Ammon's horn (tissue), 1 donor: ENCODE results near the gene MICU1.
"Not testable (repeated sequence)": the region's sequence is repeated elsewhere in the genome, so short reads cannot be mapped to it uniquely, and the experiment has no call there.

ENCODE experiments used
- DNase-seq: peaks from one replicate; pipeline ENCODE4 v3.0.0-alpha.2; 2016; ENCODE audit warnings: low spot score

MICU1 gene

GRCh38 chr10:72386916-72387586 lies 238.8 kb downstream of the MICU1 start:
- DNase-seq: no peak

GRCh38 chr10:72385724-72386123 lies 240.2 kb downstream of the MICU1 start:
- DNase-seq: no peak

- DNase-seq: not testable (repeated sequence)
Observed at GRCh38 chr10:72384982-72385381, 240.9 kb downstream of the MICU1 start.

DNA sequence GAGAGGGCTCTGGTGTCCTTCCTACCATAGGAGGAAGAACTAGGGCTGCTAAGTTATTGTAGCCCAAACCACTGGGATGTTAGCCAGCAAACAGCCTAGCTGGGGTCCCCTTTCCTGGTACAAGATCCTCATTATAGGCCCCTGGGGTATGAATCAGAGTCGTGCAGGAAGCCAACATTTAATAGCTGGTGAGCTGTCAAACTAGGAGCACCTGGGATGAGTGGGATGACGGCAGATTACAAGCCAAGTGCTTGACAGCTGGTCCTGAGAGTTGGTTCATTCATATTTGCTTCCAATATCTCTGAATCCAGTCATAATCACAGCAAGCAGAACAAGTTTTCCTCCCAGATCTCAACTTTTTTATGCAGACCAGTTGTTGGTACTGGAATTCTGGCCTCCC lies 246.1 kb downstream of the MICU1 start:
- DNase-seq: peak; percentile 60

DNA sequence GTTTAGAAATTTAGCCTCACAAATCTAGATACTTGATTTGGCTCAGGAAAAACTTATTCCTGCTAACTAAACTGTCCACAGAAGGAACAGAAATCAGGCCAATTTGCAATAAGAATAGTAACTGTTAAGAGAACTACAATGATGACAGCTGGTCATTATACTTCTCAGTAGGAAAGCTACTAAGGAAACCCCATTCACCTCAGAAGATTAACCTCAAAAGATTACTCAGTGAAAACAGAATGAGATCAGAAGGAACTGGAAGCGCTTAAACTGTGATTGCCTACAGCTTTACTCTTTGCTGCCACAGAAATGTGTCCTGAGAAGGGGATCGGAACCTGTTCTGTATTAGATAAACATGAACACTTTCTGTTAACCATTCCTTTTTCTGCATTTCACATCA lies 246.8 kb downstream of the MICU1 start:
- no peak for DNase-seq

GRCh38 chr10:72375585-72375984 lies 250.3 kb downstream of the MICU1 start:
- peak; percentile 56 for DNase-seq

DNA sequence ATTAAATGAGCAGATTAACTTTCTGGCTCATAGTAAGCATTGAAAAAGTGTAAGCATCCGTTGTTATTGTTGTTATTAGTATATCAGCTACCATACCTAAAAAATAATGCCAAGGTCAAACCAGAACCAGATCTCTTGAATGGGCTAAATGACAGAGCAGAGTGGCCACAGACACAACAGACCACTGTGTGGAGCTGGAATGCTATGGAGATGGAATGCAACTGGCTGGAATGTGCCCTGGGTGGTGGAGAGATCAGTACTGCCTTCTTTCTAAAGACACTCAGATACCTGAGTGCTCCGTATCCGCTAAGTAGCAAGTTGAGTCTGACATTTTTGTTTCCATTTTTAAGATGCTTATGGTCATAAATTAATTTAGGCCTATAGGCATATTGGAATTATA lies 250.7 kb downstream of the MICU1 start:
- DNase-seq: peak; percentile 61

DNA sequence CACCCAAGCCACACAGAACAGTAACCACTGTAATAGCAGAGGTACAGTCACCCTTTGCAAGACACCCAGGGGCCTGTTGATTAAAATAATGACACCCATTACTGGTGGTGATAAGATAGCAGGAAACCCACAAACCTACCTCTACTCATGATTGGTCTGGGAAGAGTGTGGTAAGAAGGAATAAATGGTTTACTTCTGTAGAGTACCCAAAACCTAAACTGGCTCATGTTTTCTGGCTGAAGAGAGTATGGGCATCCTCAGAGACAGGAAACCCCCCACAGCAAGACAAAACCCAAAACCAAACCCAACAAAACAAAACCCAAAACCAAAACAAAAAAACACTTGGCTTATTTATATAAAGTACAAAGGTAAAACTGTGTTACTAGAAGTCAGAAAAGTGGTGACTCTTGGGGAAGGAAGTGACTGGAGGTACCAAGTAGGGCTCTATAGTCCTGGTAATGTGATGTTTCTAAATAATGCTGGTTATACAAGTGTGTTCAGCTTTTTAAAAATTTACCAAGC lies 255.6 kb downstream of the MICU1 start:
- DNase-seq: no peak

DNA sequence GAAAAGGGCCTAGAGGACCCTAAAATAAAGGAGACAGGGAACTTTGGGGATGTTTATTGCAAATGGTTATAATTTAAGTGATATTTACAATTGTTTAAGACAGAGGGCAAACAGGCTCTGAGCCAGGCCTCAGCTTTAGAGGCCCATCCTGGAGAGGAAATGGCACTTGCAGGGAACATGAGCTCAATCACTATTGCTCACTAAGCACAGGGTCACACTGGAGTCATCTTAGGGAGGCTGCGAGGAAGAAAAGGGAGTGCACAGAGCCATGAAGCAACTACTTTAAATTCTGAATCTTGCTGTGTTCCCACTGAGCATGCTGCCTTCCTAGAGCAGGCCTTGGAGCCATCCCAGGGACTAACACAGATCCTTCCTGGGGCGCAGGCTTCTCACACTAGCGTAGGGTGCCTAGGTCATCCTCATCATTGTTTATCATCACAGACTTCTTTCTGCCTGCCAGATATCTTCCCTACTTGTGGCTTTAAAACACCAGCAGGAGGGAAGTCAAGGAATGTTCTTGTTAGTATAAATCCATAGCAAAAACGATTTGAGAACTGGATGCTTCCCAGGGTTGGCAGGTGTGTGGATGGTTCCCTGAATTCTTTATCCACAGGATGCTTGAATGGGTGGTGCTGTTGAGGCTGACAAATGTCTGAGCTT lies 258.4 kb downstream of the MICU1 start:
- DNase-seq: no peak

DNA sequence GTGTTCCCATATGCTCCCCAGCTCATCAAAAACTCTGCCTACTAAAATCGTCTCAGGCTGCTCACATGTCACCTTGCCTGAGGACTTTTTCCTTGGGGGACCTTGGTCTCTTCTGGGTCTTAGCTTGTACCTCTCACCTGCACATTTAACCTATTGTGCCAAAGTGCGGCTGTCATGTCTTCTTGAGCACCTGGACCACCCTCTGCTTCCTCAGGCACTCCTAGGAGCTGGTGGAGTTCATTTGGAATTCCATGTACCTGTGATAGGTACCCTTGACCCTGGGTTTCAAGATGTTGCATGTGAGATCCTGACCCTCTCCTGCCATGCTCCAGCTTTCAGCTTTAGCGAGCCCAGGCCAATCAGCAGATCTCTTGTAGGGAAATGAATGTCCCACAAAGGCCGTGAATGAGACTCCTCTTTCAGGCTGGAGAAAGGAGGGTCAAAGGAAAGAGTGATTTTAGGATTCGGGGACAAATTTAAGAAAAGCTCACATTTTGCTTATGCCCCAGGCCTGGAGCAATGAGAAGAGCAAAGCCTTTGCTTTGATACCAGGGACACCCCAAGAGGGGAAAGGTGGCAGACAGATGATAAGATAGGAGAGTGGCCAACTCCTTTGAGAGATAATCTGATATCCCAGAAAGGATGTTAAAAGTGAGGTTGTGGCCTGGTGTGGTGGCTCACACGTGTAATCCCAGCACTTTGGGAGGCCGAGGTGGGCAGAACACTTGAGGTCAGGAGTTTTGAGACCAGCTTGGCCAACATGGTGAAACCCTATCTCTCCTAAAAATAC lies 260.6 kb downstream of the MICU1 start:
- DNase-seq: no peak

- DNase-seq: peak; percentile 93
Observed at GRCh38 chr10:72364239-72364777, 261.6 kb downstream of the MICU1 start.

- DNase-seq: no peak
Observed at GRCh38 chr10:72356987-72357386, 268.9 kb downstream of the MICU1 start.

DNA sequence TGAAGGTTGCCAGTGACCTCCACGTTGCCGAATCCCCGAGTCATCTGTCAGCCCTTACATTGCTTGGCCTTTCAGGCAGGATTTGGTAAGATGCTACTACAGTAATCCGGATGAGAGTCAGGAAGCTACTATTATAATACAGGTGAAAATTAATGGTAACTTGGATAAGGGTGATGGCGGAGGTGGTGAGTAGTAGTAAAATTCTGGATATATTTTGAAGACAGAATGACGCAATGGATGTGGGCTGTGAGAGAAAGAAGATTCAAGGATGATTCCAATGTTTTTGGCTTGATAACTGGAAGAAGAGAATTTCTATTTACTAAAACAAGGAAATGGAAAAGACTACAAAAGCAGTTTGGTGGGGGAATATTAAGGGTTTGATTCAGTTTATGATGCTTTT lies 269.8 kb downstream of the MICU1 start:
- DNase-seq: no peak

- DNase-seq: no peak
Observed at GRCh38 chr10:72355214-72355555, 270.7 kb downstream of the MICU1 start.

DNA sequence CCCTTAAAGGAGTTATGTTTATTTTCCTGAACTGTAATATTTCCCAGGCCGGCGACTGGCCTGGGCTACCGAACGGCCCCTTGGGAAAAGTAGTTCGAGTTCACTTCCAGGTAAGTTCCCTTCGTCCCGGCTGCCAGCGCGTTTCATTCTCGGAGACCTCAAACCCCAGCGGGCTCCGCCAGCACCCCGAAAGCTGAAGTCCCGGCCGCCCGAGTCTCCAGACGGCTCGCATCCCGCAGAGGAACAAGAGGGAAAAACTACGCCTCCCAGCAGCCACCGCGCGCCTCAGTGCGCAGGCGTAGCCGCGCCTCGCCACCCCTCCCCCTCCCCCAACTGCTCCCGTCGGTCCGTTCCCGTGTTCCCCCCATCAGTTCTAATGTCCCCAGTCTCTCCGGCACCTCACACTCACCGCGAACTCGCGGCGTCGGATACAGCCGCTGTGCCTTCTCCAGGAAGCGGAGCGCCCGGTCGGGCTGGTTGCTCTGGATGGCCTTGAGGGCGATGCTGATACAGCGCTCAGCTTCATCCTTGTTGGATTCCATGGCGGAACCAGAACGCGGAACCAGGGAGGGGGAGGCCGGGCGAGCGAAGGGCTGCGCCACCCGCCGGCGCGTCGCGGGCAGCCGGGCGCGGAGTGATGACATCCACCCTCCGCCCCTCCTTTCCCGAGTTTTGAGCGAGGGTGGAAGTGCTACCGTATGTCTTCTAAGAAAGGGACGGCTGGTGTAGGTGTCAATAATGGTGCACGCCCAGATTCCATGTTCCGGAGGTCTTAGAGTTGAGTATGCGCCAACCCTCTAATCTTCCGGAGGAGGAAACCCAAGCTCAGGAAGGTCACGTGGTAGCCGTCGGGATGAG lies 271.3 kb downstream of the MICU1 start, which contains the start of gene DNAJB12:
Gene DNAJB12, minus strand, starts transcription at position 564 of the 858 bp plus-strand sequence. Its CDS starts 22 bp downstream, at position 542.
- peak; percentile 95 for DNase-seq

DNA sequence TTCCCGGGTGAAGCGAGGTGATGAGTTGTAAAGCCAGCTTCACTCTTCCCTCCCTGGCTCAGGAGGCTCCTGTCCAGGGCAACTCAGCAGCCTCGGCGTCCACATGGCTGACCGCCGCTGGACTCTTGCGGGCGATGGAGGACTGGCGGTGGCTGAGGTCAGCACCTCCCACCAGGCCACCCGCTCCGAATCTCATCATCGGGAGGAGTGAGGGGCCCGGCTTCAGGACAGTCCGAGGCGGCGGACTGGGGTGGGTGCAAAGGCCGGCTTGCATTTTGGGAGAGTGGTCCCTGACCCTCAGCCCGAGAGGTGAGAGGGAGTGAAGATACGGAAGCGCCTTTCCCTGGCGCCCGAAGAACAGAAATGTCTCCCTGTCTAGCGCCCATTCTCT lies 271.9 kb downstream of the MICU1 start:
- no peak for DNase-seq

DNA sequence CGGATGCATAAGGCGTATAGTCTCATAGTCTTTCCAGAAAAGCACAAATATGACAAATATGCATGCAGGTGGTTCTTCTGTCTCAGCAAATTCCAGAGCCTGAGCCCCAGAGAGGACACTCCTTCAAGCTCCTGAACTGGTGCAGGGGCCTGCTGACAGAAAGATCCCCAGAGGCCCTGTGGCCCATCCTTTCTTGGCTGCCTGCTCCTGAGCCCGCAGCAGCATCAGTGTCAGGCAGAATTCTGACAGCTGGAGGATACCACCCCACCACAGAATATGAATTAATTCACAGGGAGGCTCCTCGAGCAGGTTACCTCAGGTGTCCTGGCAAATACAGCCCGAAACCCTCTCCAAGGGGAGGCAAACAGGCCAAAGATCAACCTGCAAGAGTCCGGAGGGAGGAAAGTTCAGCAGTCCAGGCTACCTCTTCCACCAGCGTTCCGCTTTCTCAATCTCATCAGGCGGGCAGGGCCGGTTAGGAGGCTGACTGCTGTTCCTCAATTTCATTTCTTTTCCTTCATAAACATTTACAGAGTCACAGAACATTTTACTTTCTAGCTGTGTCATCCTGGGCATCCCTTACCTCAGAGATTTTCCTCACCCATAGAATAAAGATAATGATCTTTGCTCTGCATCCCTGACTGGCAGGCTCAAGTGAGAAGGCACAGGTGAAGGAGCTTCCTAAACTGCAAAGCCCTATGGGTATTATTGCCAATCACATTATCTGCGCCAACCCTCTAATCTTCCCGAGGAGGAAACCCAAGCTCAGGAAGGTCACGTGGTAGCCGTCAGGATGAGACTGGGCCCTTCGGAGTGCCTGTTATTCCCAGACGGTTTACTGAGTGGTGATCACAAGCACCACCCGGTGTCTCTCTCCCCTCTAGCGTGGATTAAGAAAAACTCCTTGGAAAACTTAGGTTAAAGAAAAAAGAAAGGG lies 272.6 kb downstream of the MICU1 start:
- peak; percentile 47 for DNase-seq

- DNase-seq: no peak
Observed at GRCh38 chr10:72351479-72351878, 274.4 kb downstream of the MICU1 start.

GRCh38 chr10:72349438-72349837 lies 276.4 kb downstream of the MICU1 start:
- DNase-seq: no peak

- no peak for DNase-seq
Observed at GRCh38 chr10:72348282-72348681, 277.6 kb downstream of the MICU1 start.
